Erythroblast (primary cell): ENCODE results near the gene RFX8.

ENCODE experiments used
- GATA1 ChIP-seq: IDR thresholded peaks from 2 replicates; pipeline ENCODE4 v1.6.1; 2011; ENCODE audit warnings: low read depth, mild to moderate bottlenecking, control low read depth, low read length, moderate library complexity
- POLR2A ChIP-seq: IDR thresholded peaks from 2 replicates; pipeline ENCODE4 v1.6.1; 2011; ENCODE audit warnings: mild to moderate bottlenecking, low read length

- TF ChIP-seq POLR2A (no peak), GATA1 (no peak)
These were observed 38.1 kb upstream of the RFX8 start for GRCh38 chr2:101512993-101513392.
